ENCODE measurements around the gene CTNNA2.

DNA sequence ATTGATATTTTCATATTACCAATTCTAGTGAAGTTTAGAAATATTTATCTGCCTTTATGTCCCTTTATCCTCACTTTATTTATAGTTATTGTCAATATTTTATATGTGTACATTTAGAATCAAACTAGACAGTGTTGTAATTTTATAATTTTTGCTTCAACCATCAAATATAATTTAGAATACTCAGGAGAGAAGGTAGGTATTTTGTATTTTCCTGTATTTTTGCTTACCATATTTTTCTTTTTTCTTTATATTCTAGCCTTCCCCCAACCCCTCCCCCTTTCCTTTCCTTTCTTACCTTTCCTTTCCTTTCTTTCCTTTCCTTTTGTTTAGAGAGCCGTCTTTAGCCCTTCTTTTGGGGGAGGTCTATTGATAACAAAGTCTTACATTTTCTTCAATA is 651.5 kb downstream of the CTNNA2 start:
- TF ChIP-seq, protein P1, sequence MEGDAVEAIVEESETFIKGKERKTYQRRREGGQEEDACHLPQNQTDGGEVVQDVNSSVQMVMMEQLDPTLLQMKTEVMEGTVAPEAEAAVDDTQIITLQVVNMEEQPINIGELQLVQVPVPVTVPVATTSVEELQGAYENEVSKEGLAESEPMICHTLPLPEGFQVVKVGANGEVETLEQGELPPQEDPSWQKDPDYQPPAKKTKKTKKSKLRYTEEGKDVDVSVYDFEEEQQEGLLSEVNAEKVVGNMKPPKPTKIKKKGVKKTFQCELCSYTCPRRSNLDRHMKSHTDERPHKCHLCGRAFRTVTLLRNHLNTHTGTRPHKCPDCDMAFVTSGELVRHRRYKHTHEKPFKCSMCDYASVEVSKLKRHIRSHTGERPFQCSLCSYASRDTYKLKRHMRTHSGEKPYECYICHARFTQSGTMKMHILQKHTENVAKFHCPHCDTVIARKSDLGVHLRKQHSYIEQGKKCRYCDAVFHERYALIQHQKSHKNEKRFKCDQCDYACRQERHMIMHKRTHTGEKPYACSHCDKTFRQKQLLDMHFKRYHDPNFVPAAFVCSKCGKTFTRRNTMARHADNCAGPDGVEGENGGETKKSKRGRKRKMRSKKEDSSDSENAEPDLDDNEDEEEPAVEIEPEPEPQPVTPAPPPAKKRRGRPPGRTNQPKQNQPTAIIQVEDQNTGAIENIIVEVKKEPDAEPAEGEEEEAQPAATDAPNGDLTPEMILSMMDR (conservative IDR thresholded peaks at IDR 0.05 in 1 of 2, IDR thresholded peaks at IDR 0.05 in 1 of 2; ENCODE audit: extremely low read depth in 1 of 2, insufficient read depth in 1 of 2, low read depth in 1 of 2, low read length in 2 of 2): no peak
- TF ChIP-seq EZH2 (IDR thresholded peaks at IDR 0.05; ENCODE audit: borderline replicate concordance, low read length): no peak

All from mammary epithelial cell (primary cell).